Activated CD4-positive, alpha-beta T cell treated with anti-CD3 and anti-CD28 coated beads, Interleukin-2, amount 50 U/mL, for 1 hour (primary cell): ENCODE data around the gene MPG.
"Not testable (repeated sequence)": the region's sequence is repeated elsewhere in the genome, so short reads cannot be mapped to it uniquely, and the experiment has no call there.

Experiments used
- DNase-seq: peaks from one replicate; pipeline ENCODE4 v3.0.0-alpha.2; 2020

Gene MPG

DNA sequence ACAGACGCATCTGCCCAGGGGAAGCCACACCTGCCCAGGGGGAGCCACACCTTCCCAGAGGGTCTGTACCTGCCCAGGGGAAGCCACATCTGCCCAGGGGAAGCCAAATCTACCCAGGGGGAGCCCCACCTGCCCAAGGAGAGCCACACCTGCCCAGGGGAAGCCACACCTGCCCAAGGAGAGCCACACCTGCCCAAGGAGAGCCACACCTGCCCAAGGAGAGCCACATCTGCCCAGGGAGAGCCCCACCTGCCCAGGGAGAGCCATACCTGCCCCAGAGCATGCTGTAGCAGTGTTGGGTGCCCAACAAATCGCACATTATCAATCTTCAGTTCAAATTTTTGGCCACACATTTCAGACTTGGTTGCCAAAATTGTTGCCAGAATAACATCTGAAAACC lies 40.8 kb downstream of the MPG start:
- DNase-seq: no peak

DNA sequence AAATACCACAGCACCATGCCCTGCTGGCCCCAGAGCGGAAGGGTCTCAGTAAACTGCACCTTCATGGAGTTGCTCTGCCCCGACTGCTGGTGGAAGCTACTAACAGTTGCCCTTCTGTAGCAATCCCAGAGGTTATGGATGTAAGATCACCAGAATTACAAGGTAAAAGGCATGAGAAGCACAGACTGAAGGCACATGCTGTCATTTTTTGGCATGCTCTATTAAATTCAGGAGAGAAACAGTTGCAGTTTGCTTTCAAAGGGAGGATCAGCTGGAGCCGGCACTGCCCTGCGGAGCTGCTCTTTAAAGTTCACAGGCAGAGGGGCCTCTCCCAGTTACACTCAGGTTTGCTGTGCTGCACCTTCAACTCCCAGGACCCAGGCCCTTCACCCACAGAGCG lies 41.3 kb downstream of the MPG start:
- DNase-seq: no peak

DNA sequence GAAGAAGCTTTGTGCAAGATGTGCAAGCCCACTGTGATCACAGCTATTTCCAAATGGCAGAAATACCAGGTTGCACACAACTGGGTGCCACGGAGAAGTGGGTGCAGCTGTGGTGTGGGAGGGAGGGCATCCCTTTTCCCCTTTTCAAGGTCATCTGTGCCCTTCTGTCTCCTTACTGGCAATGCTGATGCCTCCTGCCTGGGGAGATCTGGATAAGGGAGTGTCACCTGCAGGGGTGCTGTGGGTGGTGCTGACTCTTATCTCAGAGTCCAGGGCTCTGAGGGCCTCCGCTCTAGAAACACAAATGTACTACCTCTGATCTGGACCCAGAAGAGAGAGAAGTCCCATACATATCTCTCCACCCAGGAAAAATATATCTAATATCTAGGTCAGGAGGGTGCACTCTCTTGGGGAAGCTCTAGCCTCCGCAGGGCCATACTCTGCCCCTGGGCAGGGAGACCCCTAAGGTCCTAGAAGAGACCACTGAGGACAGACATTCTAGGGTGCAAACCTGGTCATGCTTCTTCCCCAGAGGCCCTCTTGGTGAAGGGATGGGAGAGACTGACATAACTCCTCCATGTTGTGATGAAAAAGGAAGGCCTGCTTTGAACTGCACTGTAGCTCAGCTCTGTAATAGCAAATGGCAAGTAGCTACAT lies 41.9 kb downstream of the MPG start:
- DNase-seq: no peak

DNA sequence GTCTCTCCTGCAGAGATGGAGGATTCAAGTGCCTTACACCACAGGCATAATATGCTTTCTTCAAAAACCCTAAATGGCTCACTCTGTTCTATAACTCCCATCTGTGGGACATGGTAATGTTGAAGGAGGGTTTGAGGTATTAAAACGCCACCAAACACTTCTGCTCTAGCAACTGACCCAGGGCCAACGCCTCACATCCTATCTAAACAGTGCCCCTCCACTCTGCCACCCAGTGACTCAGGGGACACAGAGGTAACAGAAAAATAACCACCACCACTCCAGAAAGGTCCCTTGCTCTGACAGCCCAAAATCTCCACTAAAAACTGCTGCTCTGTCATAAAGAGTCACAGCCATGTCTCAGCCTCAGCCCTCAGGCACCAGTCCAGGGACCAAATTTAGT lies 42.7 kb downstream of the MPG start:
- no peak for DNase-seq

DNA sequence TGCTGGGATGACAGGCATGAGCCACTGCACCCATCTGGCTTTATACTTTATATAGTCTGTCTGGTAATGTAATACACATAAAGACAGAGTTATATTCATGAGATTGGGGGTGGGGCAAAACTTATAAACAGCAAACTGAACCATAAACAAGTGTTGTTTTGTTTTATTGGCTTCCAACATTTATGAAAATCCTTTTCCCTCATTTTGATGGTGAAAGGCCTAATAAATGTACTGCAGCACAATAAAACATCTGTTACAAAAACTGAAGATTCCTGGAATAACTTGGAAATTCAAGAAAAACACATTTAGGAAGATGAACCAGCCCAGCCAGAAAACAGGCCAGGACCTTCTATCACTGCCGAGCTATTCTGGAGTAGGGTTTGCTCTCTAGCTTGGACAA lies 44.3 kb downstream of the MPG start:
- no peak for DNase-seq

DNA sequence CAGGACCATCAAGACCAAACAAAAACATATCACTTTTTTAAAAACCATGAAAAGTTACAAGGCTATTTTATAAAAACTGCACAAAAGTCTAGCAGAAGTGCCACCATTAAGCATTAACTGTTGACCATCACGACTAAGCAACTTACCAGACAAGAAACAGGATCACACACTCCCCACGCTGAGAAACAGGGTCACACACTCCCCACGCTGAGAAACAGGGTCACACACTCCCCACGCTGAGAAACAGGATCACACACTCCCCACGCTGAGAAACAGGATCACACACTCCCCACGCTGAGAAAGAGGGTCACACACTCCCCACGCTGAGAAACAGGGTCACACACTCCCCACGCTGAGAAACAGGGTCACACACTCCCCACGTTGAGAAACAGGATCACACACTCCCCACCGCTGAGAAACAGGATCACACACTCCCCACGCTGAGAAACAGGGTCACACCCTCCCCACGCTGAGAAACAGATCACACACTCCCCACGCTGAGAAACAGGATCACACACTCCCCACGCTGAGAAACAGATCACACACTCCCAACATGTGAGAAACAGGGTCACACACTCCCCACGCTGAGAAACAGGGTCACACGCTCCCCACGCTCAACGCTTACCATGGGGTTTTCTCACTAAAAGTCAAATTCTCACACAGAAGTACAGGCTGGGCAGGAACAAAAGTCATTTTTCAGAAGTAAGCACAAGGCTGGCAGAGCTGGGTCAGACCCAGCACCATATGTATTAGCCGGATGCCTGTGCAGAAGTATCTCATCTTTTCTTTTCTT lies 45.7 kb downstream of the MPG start:
- not testable (repeated sequence) for DNase-seq

DNA sequence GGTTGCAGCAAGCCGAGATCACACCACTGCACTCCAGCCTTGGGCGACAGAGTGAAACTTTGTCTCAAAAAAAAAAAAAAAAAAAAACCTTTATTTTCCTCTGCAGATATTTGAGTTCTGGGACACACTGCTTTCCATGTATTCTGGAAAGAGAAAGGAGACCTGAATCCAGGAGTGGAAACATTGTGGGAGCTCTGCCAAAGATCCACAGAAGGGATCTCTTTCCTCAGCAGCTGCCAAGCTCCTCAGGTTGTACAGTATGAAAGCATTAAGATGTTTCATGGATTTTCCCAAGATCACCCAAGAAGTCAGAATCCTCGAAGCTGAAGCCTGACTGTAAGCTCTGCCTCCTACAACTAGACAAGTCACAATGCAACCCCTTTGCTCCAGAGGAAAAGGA lies 47.0 kb downstream of the MPG start:
- no peak for DNase-seq

DNA sequence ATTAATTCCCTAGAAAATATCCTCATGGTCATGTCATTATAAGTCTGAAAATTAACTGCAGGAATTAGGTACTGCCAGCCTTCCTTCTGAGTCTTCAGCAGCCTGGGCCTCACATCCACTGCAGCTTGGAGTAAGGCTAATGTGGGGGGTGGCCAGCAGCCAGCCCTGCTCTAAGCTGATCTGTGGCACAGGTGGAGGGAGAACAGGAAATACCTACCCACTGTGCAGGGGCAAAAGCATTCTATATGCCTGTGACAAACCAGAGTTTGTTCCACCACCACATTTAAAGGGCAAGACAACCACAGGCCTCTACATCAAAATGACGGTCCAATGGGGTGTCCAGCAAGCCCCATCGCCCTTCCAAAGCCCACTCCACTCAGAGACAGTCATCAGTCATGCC lies 51.0 kb downstream of the MPG start:
- no peak for DNase-seq

DNA sequence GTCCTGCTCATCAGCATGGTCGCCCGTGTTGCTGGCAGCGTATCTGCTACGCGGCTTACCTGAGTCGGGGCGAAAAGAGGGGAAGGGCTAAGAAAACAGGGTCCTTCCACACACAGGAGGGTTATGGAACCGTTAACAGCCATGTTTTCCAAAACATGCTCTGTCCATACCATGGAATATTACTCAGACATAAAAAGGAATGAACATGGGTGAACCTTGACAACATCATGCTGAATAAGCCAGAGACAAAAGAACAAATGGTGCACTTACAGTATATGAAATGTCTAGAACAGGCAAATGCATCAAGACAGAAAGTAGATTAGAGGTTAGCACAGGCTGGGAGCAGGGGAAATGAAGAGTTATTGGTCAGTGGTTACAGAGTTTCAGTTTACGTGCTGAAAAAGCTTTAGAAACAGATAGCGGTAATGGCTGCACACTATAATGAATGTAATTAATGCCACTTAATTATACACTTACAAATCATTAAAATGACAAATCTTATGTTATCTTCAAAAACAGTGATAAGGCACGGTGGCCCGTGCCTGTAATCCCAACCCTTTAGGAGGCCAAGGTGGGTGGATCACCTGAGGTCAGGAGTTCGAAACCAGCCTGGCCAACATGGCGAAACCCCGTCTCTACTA lies 52.6 kb downstream of the MPG start:
- no peak for DNase-seq

DNA sequence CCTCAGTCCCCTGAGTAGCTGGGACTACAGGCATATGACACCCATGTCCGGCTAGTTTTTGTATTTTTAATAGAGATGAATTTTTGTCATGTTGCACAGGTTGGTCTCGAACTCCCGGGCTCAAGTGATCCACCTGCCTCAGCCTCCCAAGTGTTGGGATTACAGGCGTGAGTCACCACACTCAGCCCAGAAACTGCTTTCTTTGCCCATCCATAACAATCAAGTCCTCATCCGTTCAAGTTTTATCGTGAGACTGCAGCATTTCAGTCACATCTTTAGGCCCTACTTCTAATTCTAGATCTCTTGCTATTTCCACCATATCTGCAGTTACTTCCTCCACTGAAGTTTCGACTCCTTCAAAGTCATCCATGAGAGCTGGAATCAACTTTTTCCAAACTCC lies 54.1 kb downstream of the MPG start:
- DNase-seq: no peak

DNA sequence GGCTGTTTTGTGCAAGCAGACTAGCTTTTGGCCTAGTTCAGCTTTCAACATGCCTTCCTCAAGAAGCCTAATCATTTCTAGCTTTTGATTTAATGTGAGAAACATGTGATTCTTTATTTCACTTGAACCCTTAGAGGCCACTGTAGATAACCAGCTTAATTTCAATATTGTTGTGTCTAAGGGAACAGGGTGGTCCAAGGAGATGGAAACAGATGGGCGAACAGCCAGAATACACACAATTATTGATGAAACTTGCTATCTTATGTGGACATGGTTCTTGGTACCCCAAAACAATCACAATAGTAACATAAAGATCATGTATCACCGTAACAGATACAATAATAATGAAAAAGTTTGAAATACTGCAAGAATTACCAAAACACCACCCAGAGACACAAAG lies 55.7 kb downstream of the MPG start:
- DNase-seq: no peak
